Colon (tissue), 2 donors: ENCODE results near the gene RMDN3.

Experiments used
- FAIRE-seq: peaks from 2 replicates; lab custom pipeline; 2012; peaks lifted over from hg19 to GRCh38; lab: Jason Lieb, UNC
- donor health status: control.
- donor health status: control.

RMDN3 gene

DNA sequence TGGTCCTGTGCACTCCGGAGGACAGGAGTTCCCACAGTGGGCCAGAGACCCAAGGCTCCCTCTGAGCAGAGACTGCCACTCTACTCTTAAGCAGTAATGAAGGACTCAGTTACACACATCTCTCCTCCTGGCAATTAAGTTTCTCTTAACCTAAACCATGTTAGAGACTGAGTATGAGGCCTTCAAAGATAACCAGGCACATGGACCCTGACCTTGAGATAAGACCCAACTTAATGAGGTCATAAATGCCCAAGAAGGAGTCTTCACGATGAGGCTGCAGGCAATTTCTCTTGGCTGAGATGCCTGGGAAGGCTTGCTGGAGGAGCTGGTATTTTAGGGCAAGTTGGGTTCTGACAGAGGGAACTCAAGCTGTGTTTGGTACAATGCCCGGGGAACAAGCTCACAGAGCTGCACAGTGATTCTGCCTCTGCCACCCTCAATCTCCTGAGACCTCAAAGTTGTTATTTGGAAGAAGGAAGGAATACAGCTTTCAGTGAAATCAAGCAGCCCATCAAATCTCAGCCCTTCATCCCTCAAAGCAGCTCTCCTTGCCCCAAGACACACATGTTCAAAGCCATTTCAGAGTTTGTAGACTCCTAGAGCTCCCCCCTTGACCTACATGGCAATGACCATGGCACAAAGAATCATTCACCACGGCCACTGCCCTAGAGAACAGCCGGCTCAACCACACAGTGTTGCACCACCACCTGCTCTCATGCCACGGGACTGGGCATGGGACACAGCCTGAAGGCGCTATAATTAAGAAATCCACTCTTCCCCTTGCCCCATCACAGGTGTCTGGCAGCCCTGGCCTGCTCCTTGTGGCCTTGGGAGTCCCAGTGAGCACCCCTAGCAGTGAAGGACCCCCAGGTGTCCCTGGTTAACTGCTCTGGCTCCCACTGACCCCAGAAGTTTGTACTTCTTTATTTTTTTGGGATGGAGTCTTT, 7.1 kb downstream of the RMDN3 start:
- no peak for FAIRE-seq

DNA sequence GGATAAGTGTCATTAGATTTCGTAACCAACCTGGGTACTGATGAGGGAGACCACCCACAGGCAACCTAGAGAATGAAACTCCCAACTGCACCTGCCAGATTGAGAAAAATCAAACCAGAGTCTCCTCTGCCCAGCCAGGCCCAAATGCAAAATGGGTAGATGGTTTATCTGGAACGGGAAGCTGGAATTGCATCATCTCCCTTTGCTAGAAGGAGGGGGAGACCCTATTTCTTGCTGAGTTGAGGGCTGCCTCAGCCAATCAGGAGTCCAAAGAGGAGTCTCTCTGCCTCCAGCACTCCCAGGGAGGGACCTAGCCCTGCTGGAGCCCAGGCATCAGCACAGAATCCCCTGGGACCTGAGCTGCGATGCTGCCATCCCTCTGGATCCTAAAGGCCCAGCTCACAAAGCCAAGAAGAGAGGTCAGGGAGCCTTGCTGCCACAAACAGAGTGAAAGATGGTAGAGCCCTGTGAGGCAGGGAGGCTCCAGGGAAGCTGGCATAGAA, 8.1 kb downstream of the RMDN3 start:
- FAIRE-seq: no peak

DNA sequence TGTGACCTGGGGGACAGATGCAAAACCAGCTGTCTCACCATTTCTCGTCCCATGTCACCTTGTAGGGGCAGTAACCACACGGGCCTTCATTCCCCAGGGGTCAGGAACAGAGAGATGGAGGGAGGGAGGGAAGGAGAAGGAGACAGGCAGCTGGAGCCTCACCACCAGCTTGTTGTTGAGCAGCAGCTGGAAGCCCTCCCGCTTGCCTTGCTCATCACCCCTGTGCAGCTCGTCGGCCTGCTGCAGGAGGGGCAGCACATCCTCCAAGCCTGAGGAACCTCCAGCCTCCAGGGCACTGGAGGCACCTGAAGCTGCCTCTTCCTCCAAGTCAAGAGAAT, 10.3 kb downstream of the RMDN3 start:
- FAIRE-seq: no peak

DNA sequence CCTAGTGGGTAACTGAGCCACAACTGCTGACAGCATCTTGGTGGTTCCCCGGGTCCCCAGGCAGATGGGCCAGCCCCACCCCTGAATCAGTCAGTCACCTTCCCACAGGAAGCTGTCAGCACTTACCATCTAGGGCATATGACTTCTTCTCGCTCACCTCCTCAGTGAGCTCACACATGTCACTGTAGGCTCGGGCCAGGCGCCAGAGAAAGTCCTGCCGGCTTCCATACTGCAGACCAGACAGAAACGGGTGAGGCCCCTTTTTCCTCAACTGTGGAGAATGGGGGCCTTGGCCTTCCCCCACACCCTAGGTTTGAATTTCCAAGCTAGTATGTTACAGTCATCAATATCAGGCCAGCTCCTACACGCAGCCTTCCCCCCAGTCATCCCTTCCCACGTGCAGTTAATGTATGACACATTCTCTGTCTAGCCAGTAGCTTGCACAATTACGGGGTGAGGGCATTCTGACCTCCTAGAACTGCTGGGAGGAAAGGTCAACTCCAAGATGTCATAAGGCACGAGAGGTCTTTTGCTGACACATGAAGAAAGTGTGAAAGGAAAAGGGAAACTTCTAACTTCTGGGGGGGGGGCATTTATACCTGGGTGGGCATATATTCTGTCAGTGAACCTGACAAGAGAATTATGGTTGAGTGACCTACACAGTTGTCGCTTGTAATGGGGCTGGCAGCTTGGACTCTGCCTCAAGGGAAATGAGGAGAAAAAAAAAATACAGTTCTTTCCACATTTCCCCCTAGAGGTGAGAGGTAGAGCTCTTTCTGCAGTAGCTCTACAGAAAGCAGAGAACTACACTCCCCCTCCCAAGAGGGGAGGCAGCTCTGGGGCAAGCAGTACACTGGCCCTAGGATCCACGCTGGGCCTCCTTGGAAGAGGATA, 10.9 kb downstream of the RMDN3 start:
- no peak for FAIRE-seq

DNA sequence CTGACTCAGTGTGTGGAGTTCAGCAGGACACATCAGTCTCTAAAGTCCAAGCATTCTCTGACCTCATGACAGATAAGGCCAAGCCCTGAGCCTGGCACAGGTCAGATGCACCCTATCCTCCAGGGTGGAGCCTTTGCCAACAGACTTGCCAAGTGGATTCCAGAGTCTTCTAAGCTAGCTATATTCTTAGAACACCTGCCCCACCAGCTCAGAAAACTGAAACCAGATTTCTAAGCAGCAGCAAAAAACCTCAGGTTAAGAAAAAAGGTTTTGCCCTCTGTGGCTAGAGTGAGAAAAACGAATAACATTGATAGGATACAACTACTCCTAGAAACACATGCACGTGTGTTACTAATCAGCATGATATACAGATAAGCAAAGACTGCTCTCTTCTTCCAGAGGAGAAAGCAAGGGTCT, 11.6 kb downstream of the RMDN3 start:
- no peak for FAIRE-seq

DNA sequence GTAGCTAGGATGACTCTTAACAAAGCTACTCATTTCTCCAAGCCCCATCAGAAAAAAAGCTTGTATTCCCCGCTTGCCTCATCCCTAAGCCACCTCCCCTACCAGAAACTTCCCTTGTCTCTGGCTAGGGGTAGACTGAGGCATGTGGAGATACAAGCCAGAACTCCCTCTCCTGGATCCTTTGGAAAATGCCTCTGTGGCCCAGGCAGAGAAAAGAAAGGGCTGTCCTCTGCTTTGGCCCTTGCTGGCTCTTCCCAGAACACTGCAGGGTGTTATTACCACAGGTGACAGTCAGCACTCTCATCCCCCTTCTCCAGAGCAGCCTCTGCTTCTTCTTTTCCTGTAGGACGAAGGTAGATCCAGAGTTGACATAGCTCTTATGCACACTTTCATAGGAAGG, 15.2 kb downstream of the RMDN3 start:
- no peak for FAIRE-seq

DNA sequence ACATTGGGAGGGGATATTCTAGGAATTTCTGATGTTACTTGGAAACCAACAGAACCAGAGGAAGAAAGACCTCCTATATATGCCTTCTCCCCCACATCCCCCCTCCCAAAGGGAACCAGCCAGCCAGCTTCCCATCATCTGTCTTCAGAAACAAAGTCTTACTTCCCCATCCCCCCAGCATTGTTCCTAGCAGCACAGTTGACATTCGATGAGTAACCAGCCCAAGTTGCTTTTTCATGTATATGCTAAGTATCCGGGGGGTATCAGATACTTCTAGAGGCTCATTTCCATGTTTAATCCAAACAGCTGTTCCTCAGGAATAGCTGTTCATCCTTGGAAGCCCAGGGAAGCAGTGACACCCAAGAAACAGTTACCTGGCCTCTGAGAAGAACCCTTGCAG, 16.0 kb downstream of the RMDN3 start:
- no peak for FAIRE-seq

DNA sequence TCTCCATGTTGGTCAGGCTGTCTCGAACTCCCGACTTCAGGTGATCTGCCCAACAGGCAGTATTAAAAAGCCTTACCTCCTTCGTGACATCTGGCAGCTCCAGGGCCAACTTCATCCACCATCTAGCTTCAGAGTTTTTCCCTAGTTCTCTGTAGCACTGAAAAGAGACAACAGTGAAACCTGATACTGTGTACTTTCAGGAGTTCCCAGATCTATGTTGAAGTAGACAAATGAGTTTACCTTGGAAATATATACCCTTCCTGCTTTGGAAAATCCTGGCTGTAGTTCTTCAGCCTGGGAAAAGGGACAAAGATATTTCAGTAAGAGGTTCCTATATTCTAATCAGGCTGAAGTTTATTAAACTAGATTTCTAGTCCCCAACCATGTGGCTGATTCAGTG, 18.0 kb downstream of the RMDN3 start:
- no peak for FAIRE-seq

DNA sequence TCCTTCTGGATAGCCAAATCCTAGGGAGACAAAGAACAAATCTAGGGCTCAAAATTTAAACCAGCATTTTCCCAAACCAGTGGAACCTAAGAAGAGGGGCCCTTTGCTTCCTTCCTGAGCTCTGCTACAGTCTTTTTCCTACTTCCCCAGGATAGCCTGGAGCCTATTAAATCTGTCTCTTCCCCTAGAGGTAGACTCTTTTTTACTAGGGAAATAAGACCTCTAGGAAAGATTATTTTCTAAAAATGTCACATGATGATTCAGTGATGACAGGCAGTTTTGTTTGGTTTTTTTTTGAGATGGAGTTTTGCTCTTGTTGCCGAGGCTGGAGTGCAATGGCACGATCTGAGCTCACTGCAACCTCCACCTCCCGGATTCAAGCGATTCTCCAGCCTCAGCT, 18.5 kb downstream of the RMDN3 start:
- FAIRE-seq: no peak

DNA sequence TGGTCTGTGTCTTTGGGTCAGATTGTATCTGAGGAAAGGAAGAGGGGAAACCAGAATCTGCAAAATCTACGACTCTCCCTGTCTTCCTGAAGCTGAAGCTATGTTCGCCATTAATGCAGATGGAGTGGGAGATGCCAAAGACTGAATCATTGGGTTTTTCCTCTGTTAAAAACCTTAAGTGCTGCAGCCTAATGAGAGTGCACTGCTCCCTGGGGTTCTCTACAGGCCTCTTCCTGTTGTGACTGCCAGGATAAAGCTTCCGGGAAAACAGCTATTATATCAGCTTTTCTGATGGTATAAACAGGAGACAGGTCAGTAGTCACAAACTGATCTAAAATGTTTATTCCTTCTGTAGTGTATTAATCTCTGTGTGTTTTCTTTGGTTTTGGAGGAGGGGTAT, 24.0 kb downstream of the RMDN3 start:
- no peak for FAIRE-seq

DNA sequence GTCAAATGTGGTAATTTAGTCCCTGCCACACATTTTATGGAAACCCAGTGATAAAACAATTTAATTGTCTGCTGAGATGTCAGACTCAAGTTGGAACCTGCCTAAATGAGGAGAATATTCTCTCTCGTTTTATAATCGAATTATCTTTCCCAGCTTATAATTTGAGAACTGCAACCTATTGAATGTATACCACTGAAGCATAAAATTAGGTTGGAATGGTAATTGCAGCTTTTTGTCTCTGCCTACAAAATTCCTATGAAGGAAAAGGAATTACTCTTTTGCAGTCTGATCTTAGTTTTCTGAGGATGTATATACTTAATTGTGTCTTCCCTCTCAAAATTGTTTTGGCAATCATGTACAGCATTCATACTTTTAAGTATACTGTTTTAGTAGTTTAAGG, 31.1 kb downstream of the RMDN3 start:
- no peak for FAIRE-seq

DNA sequence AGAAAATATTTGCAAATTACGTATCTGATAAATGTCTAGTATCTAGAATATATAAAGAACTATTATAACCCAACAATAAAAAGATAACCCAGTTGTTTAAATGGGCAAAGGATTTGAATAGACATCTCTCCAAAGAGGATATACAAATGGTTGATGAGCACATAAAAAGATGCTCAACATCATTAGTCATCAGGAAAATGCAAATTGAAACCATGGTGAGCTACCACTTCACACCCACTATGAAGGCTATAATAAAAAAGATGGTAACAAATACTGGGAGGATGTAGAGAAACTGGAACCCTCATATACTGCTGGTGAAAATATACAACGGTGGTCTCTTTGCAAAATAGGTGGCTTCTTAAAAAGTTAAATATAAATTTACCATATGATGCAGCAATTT, 32.1 kb downstream of the RMDN3 start:
- no peak for FAIRE-seq

DNA sequence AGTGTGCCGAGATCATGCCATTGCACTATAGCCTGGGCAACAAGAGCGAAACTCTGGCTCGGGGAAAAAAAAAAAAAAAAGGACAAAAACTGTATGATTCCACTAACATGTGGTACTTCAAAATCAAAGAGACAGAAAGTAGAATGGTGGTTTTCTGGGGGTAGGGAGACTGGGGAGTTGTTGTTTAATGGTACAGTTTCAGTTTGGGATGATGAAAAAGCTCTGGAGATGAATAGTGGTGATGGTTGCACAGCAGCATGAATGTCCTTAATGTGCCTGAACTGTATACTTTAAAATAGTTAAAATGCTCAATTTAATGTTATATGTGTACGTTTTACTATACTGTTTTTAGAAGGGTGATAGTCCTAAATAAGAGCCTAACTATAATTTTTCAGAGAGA, 32.7 kb downstream of the RMDN3 start:
- FAIRE-seq: no peak

DNA sequence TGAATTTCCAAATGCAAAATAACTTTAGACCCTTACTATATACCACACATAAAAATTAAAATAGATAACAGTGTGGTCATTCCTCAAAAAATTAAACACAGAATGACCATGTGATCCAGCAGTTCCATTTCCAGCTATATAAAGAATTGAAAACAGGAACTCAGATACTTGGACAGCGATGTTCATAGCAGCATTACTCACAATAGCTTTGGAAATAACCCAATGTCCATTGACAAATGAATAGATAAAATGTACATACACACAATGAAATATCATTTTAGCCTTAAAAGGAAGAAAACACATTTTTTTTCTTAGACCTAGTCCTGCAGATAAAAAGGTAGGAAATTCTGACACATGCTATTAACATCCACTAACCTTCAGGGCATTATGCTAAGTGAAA, 33.4 kb downstream of the RMDN3 start:
- no peak for FAIRE-seq

DNA sequence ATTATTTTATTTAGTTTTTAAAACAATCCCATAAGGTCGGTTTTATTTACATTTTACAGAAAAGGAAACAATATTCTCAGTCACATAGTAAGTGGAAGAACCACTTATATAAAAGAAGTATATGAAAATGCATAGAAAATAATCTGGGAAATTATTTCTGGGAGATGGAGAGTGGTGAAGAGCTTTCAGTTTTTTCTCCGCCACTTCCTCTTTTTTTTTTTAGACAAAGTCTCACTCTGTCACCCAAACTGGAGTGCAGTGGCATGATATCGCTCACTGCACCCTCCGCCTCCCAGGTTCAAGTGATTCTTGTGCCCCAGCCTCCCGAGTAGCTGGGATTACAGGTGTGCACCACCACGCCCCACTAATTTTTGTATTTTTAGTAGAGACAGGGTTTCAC, 38.9 kb downstream of the RMDN3 start:
- no peak for FAIRE-seq

DNA sequence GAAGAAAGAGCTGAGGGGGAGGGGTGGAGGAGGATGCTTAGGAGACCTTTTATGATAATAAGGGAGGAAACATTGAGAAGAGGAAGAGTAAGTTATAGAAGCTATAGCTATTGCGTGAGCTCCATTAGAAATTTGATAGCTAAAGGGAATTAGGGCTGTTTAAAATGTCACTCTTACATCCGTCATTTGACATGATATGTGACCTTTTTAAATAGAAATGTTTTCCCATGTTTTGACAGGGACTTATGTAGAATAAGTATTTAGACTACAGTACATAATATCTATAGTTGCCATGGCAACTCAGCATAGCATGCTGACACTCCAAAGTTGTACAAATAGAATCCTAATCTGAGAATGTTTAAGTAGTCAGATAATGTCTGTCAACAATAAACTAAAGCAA, 40.9 kb downstream of the RMDN3 start:
- FAIRE-seq: no peak

DNA sequence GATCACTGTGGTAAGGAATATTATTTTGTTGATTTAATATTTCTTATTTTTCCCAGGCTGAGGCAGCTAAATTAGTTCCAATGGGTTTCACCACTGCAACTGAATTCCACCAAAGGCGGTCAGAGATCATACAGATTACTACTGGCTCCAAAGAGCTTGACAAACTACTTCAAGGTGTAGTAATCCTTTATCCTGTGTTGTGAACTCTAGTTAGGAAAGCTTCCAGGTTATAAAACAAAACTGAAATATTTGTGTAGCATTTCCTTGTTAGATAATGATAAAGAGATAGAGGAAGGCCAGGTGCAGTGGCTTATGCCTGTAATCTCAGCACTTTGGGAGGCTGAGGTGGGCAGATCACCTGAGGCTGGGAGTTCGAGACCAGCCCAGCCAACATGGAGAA, 48.9 kb downstream of the RMDN3 start:
- FAIRE-seq: no peak

DNA sequence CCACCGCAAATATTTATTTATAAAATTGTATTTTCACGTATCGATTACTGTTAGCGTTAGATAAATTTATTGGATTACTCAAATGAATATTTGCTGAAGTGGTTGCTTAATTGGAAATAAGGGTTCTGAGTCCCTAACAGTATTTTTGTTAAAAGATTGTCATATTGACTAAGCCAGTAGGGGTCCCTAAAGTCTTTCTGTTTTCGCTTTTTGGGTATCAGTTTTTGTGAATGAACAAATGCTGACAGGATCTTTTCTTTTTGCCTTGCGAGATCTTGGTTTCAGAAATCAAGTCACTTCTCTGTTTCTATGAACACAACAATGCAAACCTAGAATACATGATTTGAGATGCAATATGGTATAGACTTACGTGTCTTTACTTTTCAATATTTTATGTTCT, 53.0 kb downstream of the RMDN3 start:
- FAIRE-seq: no peak

DNA sequence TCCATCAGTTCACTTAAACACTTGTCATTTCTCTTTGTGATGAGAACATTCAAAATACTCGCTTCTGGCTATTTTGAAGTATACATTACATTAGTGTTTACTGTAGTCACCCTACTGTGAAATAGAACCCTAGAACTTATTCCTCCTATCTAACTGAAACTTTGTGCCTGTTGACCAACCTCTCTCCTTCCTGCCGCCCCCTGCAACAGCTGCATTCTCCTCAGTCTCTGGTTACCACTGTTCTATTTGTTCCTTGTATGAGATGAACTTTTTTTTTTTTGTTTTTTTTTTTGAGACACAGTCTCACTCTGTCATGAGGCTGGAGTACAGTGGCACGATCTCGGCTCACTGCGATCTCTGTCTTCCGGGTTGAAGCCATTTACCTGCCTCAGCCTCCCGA, 57.1 kb downstream of the RMDN3 start:
- no peak for FAIRE-seq

DNA sequence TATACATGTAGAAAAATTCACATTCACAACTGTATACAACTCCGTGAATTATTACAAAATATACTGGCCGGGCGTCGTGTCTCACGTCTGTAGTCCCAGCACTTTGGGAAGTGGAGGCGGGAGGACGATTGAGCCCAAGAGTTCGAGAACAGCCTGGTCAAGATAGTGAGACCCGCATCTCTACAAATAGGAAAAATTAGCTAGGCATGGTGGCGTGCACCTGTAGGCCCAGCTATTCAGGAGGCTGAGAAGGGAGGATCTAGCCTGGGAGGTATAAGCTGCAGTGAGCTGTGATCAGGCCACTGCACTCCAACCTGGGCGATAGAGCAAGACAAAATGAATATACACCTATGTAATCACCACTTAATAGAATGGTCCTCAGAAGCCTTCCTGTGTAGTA, 58.8 kb downstream of the RMDN3 start:
- no peak for FAIRE-seq

DNA sequence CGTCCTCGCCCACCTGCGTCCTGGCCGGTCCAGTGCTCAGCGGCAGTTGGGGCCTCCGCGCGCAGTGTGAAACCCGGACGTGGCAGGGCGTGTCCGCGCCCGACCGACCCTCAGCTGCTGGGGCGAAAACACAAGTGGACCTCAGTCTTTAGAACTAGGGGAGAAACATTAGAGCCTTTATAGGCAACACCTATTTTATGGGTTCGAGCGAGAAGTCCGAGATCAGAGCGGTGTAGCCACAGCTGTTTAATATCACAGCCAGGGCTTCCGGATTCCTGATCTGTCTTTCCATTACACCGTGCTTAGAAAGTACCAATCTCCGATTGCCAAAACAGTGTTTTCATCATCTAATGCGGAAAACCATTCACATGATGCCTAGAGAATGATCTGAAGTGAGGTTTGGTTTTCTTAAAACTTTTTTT, 59.6 kb downstream of the RMDN3 start:
- FAIRE-seq: no peak

DNA sequence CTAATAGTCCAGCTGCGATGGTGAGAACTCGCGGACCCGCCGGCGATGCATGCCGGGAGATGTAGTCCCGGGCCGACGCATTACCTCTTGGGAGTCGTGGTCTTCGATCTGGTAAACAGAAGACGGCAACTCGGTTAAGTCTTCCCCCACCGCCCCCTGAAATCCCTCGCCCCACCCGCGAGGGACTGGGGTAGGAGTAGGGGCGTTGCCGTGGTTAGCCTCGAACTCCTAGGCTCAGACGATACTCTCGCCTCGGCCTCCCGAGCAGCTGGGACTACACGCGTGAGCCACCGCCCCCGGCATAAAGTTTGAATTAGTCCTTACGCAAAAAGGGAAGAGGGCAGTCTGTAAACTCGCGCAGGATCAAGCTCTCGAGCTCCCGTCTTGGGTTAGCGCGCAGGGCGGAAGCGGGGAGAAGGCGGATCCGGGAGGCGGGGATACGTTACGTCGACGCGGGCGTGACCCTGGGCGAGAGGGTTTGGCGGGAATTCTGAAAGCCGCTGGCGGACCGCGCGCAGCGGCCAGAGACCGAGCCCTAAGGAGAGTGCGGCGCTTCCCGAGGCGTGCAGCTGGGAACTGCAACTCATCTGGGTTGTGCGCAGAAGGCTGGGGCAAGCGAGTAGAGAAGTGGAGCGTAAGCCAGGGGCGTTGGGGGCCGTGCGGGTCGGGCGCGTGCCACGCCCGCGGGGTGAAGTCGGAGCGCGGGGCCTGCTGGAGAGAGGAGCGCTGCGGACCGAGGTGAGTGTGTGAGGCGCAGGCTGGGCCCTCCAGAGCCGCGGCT, 60.2 kb downstream of the RMDN3 start, which contains the start of gene RAD51:
Gene RAD51, plus strand, starts transcription at position 487 of the 781 bp plus-strand sequence. CDS start 3,585 bp downstream, outside the sequence.
- no peak for FAIRE-seq
